Epithelial cell of esophagus (primary cell): Measurements from ENCODE around the gene ARRDC5.
"Not testable (repeated sequence)": the region's sequence is repeated elsewhere in the genome, so short reads cannot be mapped to it uniquely, and the experiment has no call there.

Experiments used
- DNase-seq: peaks from one replicate; pipeline ENCODE4 v3.0.0; 2010; ENCODE audit warnings: low read depth
- H3K4me3 ChIP-seq: 2 replicates; pipeline ENCODE4 v1.5.1; 2011; ENCODE audit warnings: mild to moderate bottlenecking, low read length, control low read depth
- TF ChIP-seq, protein P1 (sequence below): IDR thresholded peaks from 2 replicates; pipeline ENCODE4 v1.5.1; 2011; ENCODE audit warnings: low read depth, mild to moderate bottlenecking, low read length, control low read depth, inconsistent platforms; ENCODE audit not compliant: insufficient read depth; ENCODE audit errors: missing control alignments

Gene ARRDC5

DNA sequence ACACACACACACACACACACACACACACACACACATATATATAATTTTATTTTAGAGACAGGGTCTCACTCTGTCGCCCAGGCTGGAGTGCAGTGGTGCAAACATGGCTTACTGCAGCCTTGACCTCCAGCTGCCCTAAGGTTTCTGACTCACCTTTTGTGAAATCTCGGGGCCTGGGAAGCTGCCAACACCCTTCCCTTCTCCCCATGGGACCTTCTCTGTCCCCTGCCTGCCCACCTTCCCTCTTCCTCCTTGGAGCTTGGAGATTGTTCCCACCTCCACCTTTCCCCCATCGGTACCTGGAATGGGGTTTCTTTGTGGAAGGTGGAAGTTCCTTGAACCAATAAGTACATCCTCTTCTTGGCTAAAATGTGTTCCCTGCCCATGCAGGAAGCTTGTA lies 6.3 kb downstream of the ARRDC5 start:
- peak; percentile 49 for DNase-seq
- no peak overlapping the region for H3K4me3 ChIP-seq
- TF ChIP-seq, protein P1, sequence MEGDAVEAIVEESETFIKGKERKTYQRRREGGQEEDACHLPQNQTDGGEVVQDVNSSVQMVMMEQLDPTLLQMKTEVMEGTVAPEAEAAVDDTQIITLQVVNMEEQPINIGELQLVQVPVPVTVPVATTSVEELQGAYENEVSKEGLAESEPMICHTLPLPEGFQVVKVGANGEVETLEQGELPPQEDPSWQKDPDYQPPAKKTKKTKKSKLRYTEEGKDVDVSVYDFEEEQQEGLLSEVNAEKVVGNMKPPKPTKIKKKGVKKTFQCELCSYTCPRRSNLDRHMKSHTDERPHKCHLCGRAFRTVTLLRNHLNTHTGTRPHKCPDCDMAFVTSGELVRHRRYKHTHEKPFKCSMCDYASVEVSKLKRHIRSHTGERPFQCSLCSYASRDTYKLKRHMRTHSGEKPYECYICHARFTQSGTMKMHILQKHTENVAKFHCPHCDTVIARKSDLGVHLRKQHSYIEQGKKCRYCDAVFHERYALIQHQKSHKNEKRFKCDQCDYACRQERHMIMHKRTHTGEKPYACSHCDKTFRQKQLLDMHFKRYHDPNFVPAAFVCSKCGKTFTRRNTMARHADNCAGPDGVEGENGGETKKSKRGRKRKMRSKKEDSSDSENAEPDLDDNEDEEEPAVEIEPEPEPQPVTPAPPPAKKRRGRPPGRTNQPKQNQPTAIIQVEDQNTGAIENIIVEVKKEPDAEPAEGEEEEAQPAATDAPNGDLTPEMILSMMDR = no peak

DNA sequence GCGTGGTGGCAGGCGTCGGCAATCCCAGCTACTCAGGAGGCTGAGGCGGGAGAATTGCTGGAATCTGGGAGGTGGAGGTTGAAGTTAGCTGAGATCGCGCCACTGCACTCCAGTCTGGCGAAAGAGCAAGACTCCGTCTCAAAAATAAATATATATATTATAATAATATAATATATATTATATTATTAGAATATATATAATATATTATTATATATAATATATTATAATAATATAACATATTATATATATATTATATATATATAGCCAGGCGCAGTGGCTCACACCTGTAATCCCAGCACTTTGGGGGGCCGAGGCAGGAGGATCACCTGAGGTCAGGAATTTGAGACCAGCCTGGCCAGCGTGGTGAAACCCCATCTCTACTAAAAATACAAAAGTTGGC lies 9.7 kb downstream of the ARRDC5 start:
- not testable (repeated sequence) for H3K4me3 ChIP-seq, DNase-seq

DNA sequence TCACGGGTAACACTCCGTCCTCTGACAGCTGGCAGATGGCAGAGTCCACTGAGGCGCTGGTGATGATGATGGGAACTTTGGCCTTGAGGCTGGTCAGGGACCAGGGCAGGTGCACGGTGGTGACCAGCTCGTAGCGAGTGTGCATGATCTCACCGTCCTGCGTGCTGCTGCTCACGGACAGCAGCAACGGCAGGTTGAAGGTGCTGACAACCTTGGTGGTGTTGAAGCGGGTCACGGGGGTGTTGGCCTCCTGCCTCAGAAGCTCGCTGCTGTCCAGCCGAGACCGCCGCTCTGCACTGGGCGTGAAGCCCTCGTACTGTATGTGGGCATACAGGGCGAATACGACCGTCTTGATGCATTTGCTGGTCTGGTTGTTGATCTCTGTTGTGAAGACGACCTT lies 11.6 kb downstream of the ARRDC5 start:
- H3K4me3 ChIP-seq = no peak overlapping the region
- TF ChIP-seq, protein P1 = no peak
- DNase-seq = no peak

DNA sequence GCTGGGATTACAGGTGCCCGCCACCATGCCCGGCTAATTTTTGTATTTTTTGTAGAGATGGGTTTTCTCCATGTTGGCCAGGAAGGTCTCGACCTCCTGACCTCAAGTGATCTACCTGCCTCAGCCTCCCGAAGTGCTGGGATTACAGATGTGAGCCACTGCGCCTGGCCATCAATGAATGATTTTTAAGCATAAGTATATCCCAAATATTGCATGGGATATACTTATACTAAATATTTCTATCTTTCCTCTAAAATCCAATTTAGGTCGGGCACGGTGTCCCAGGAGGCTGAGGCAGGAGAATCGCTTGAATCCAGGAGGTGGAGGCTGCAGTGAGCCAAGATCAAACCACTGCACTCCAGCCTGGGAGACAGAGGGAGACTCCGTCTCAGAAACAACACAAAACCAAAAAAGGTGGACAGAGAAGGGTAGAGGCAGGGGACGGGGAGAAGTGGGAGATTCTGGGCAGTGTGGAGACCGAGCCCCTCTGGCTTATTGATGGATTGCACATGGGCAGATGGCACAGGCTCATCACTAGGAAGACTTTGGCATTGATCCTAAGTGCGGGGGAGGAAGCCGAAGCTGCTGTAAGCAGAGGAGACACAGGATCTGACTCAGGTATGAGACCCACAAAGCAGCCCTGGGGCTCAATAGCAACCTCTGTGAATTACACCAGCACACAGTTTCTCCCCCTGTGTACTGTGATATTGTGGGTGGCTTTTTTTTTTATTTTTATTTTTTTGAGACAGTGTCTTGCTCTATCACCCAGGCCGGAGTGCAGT lies 13.5 kb downstream of the ARRDC5 start:
- DNase-seq = peak; percentile 95
- no peak overlapping the region for H3K4me3 ChIP-seq
- TF ChIP-seq, protein P1 = no peak

DNA sequence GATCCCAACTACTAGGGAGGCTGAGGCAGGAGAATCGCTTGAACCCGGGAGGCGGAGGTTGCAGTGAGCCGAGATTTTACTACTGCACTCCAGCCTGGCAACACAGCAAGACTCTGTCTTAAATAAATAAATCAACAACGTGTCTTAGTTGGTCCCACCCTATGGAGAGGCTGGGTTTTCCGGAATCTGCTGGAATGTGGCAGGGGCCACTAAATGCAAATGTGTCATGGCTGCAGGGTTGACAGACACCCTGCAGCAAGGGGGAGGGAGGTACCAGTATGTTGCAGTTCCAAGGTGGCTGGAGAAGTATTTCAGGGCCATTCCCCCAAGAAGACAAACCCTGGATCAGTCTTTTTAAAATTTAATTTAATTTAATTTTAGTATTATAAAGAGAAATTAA lies 14.9 kb downstream of the ARRDC5 start:
- DNase-seq, H3K4me3 ChIP-seq: not testable (repeated sequence)

DNA sequence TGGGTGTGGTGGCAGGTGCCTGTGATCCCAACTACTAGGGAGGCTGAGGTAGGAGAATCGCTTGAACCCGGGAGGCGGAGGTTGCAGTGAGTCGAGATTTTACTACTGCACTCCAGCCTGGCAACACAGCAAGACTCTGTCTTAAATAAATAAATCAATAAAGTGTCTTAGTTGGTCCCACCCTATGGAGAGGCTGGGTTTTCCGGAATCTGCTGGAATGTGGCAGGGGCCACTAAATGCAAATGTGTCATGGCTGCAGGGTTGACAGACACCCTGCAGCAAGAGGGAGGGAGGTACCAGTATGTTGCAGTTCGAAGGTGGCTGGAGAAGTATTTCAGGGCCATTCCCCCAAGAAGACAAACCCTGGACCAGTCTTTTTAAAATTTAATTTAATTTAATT lies 17.7 kb downstream of the ARRDC5 start:
- H3K4me3 ChIP-seq, DNase-seq: not testable (repeated sequence)

DNA sequence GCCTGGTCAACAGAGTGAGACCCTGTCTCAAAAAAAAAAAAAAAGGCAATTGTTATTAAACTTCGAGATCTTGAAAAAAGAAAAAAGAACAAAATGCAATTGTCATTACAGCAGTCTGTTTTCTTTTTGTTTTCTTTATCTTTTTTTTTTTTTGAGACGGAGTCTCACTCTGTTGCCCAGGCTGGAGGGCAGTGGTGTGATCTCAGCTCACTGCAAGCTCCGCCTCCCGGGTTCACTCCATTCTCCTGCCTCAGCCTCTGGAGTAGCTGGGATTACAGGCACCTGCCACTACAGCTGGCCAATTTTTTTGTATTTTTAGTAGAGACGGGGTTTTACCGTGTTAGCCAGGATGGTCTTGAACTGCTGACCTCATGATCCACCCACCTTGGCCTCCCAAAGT lies 19.8 kb downstream of the ARRDC5 start:
- H3K4me3 ChIP-seq = not testable (repeated sequence)

DNA sequence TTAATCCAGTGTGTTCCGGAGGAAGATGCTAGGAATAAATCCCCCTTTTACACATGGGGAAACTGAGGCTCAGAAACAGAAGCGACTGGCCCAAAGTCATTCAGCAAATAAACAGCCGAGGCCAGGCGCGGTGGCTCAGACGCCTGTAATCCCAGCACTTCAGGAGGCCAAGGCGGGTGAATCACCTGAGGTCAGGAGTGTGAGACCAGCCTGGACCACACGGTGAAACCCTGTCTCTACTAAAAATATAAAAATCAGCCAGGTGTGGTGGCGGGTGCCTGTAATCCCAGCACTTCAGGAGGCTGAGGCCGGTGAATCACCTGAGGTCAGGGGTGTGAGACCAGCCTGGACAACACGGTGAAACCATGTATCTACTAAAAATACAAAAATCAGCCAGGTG lies 23.7 kb downstream of the ARRDC5 start:
- DNase-seq = no peak
- TF ChIP-seq, protein P1 = no peak
- no peak overlapping the region for H3K4me3 ChIP-seq

More for the DNA sequence above, 19.8 kb downstream of the ARRDC5 start:
- DNase-seq = not testable (repeated sequence)

DNA sequence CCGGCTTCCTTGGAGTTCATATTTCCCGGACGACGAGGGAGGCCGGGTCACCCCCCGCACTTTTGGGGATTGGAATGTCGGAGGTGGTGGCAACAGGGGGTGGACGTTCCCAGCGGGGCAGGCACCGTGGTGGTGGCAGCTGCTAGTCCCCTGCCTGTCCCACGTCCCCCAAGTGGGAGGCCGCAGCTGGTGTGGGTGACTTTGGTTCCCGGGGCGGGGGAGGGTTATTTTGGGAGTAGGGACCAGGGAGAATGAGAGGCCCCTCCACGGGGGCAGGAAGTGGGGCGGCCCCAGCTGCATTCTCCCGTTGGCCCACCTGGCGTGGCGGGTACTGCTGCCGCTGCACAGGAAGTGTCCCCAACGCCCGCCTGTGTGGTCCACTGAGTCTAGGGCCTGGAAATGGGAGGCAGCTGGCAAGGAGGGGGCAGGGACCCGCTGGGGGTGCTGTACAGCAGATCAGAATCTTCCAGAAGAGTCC lies 24.2 kb downstream of the ARRDC5 start:
- TF ChIP-seq, protein P1 = no peak
- no peak overlapping the region for H3K4me3 ChIP-seq
- DNase-seq = no peak
